Neural cell (in vitro differentiated cells): ENCODE data around the gene LRMDA. TPM values are rescaled to one million over a fixed set of nuclear protein-coding genes. Genes with fewer than 3 reads are reported as not detected.

ENCODE experiments used
- H2AFZ ChIP-seq: fragments of 200-600, 300-800 bp; sonication (generic), shearing (Covaris generic); 2 replicates; pipeline ENCODE4 v1.6.0; 2014; ENCODE audit warnings: low read depth, mild to moderate bottlenecking, antibody characterized with exemption, low read length, moderate library complexity
- H3F3A ChIP-seq: fragments of 200-600 bp; shearing (Covaris generic); 2 replicates; pipeline ENCODE4 v1.6.1; 2016; ENCODE audit warnings: mild to moderate bottlenecking, moderate library complexity, mixed read lengths, antibody characterized with exemption, low read length; ENCODE audit not compliant: insufficient read depth, poor library complexity, severe bottlenecking
- H3K27ac ChIP-seq: fragments of 200-600, 300-800 bp; sonication (generic), shearing (Covaris generic); 2 replicates; pipeline ENCODE4 v1.5.1; 2014; ENCODE audit warnings: mild to moderate bottlenecking, low read length, moderate library complexity
- H3K27me3 ChIP-seq: fragments of 300-800, 200-600 bp; sonication (generic), shearing (Covaris generic); 2 replicates; pipeline ENCODE4 v1.6.0; 2014; ENCODE audit warnings: mild to moderate bottlenecking, low read depth, low read length, moderate library complexity; ENCODE audit not compliant: insufficient read depth
- H3K36me3 ChIP-seq: fragments of 300-800, 200-600 bp; sonication (generic), shearing (Covaris generic); 2 replicates; pipeline ENCODE4 v1.5.1; 2014; ENCODE audit warnings: mild to moderate bottlenecking, antibody characterized with exemption, low read length, moderate library complexity; ENCODE audit not compliant: insufficient read depth
- H3K4me2 ChIP-seq: fragments of 300-800, 200-600 bp; sonication (generic), shearing (Covaris generic); 2 replicates; pipeline ENCODE4 v1.6.0; 2014; ENCODE audit warnings: mild to moderate bottlenecking, low read length
- H3K4me3 ChIP-seq: fragments of 300-800, 200-600 bp; sonication (generic), shearing (Covaris generic); 2 replicates; pipeline ENCODE4 v1.5.1; 2014; ENCODE audit warnings: mild to moderate bottlenecking, low read length, moderate library complexity
- H3K79me2 ChIP-seq: fragments of 200-600 bp; shearing (Covaris generic); replicated peaks from 2 replicates; pipeline ENCODE4 v1.6.0; 2014; ENCODE audit warnings: mild to moderate bottlenecking, low read length, moderate library complexity; ENCODE audit not compliant: insufficient read depth
- H3K9ac ChIP-seq: fragments of 300-800, 200-600 bp; sonication (generic), shearing (Covaris generic); 2 replicates; pipeline ENCODE4 v1.6.1; 2016; ENCODE audit warnings: mild to moderate bottlenecking, low read length, mixed read lengths
- H3K9me2 ChIP-seq: fragments of 200-600 bp; shearing (Covaris generic); 2 replicates; pipeline ENCODE4 v1.6.1; 2016; ENCODE audit warnings: mild to moderate bottlenecking, low read length, mixed read lengths; ENCODE audit not compliant: insufficient read depth
- H3K9me3 ChIP-seq: fragments of 200-600, 300-800 bp; sonication (generic), shearing (Covaris generic); 2 replicates; pipeline ENCODE4 v1.6.1; 2016; ENCODE audit warnings: mild to moderate bottlenecking, mixed run types, low read length, moderate library complexity, mixed read lengths
- H4K20me1 ChIP-seq: fragments of 200-600 bp; shearing (Covaris generic); 2 replicates; pipeline ENCODE4 v1.6.1; 2016; ENCODE audit warnings: mild to moderate bottlenecking, mixed run types; ENCODE audit not compliant: insufficient read depth
- CTCF ChIP-seq: fragments of 450-650 bp; IDR thresholded peaks from 2 replicates; pipeline ENCODE4 v1.5.1; 2014; ENCODE audit warnings: antibody characterized with exemption, mild to moderate bottlenecking, moderate library complexity; ENCODE audit not compliant: poor library complexity, severe bottlenecking
- EP300 ChIP-seq: fragments of 450-650 bp; conservative IDR thresholded peaks from 2 replicates; pipeline ENCODE4 v1.6.1; 2014; ENCODE audit warnings: antibody characterized with exemption, mild to moderate bottlenecking, moderate library complexity; ENCODE audit not compliant: poor library complexity, severe bottlenecking
- MXI1 ChIP-seq: fragments of 450-650 bp; conservative IDR thresholded peaks from 2 replicates; pipeline ENCODE4 v1.6.1; 2014; ENCODE audit warnings: antibody characterized with exemption, mild to moderate bottlenecking; ENCODE audit not compliant: poor library complexity, severe bottlenecking
- POLR2AphosphoS5 ChIP-seq: IDR thresholded peaks from 2 replicates; pipeline ENCODE4 v1.6.1; 2012
- RAD21 ChIP-seq: fragments of 450-650 bp; conservative IDR thresholded peaks from 2 replicates; pipeline ENCODE4 v1.6.1; 2014; ENCODE audit warnings: antibody characterized with exemption, mild to moderate bottlenecking, moderate library complexity
- SMC3 ChIP-seq: fragments of 450-650 bp; conservative IDR thresholded peaks from 2 replicates; pipeline ENCODE4 v1.6.1; 2014; ENCODE audit warnings: antibody characterized with exemption, mild to moderate bottlenecking, moderate library complexity; ENCODE audit not compliant: poor library complexity
- polyA plus RNA-seq: library from polyadenylated mRNA; depleted of rRNA; stranded (reverse); fragments of >200 nt; gene quantifications from 2 replicates; pipeline ENCODE4 v1.2.3, GENCODE V29; 2014

LRMDA gene
- polyA plus RNA-seq, 1 donor from 2014 or later = 5.6 TPM

- H4K20me1 ChIP-seq = no peaks in the 10 kb centered on the region
- H3K27me3 ChIP-seq = no peaks in the 10 kb centered on the region
- no peaks in the 10 kb centered on the region for H3K36me3 ChIP-seq
- H2AFZ ChIP-seq = no peak overlapping the region
- no peak overlapping the region for H3K4me3 ChIP-seq
- no peaks in the 10 kb centered on the region for H3K79me2 ChIP-seq
- no peaks in the 10 kb centered on the region for H3K9me2 ChIP-seq
- TF ChIP-seq RAD21 = no peak
- TF ChIP-seq SMC3 = no peak
- no peak for TF ChIP-seq POLR2AphosphoS5
- TF ChIP-seq CTCF = no peak
- TF ChIP-seq MXI1 = no peak
- H3K9ac ChIP-seq = no peak overlapping the region
- H3F3A ChIP-seq = no peaks in the 10 kb centered on the region
- no peaks in the 10 kb centered on the region for H3K9me3 ChIP-seq
- no peak overlapping the region for H3K4me2 ChIP-seq
- no peak overlapping the region for H3K27ac ChIP-seq
These were observed 991.3 kb downstream of the LRMDA start for GRCh38 chr10:76422769-76423168.

- Histone ChIP-seq H3F3A (no peaks in the 10 kb centered on the region), H3K4me2 (peak overlapping the region; percentile 45), H3K27ac (peak overlapping the region; percentile 33), H3K4me3 (peak overlapping the region; percentile 51), H3K36me3 (no peaks in the 10 kb centered on the region), H3K27me3 (no peaks in the 10 kb centered on the region), H3K9ac (no peak overlapping the region), H4K20me1 (no peaks in the 10 kb centered on the region), H3K9me3 (no peaks in the 10 kb centered on the region), H3K79me2 (no peaks in the 10 kb centered on the region), H3K9me2 (no peaks in the 10 kb centered on the region), H2AFZ (no peak overlapping the region)
- TF ChIP-seq MXI1 (no peak), EP300 (peak; percentile 54)
These were observed 997.3 kb downstream of the LRMDA start for GRCh38 chr10:76428551-76429367.

GRCh38 chr10:76429368-76430060 is 998.1 kb downstream of the LRMDA start:
- no peaks in the 10 kb centered on the region for H4K20me1 ChIP-seq
- H3K9me3 ChIP-seq = no peaks in the 10 kb centered on the region
- H3K27ac ChIP-seq = peak overlapping the region; percentile 54
- peak overlapping the region; percentile 51 for H3K4me3 ChIP-seq
- no peaks in the 10 kb centered on the region for H3F3A ChIP-seq
- peak overlapping the region; percentile 18 for H3K9ac ChIP-seq
- no peaks in the 10 kb centered on the region for H3K27me3 ChIP-seq
- TF ChIP-seq RAD21 (no peak), CTCF (no peak), POLR2AphosphoS5 (peak; percentile 37), EP300 (peak; percentile 3), MXI1 (no peak)
- H3K36me3 ChIP-seq = no peaks in the 10 kb centered on the region
- H3K9me2 ChIP-seq = no peaks in the 10 kb centered on the region
- H3K4me2 ChIP-seq = peak overlapping the region; percentile 45
- no peaks in the 10 kb centered on the region for H3K79me2 ChIP-seq
- H2AFZ ChIP-seq = no peak overlapping the region
